Astrocyte (in vitro differentiated cells and primary cell): ENCODE results near the gene PRRG1. TPM values are rescaled to one million over a fixed set of nuclear protein-coding genes. Genes with fewer than 3 reads are reported as not detected.
A peak's percentile ranks its signal among the peaks of the same experiment; 100 is the strongest.

Experiments
- DNase-seq: peaks from one replicate; pipeline ENCODE4 v3.0.0-alpha.2; 2010; ENCODE audit warnings: low read depth
- FAIRE-seq: peaks from 2 replicates; lab custom pipeline; 2011; peaks lifted over from hg19 to GRCh38; lab: Jason Lieb, UNC
- H2AFZ ChIP-seq: 2 replicates; pipeline ENCODE4 v1.6.0; 2012; ENCODE audit warnings: low read depth, low read length, inconsistent platforms
- H3K27ac ChIP-seq: 2 replicates; pipeline ENCODE4 v1.5.1; 2011; ENCODE audit warnings: low read depth, low read length, inconsistent platforms
- H3K27me3 ChIP-seq: 2 replicates; pipeline ENCODE4 v1.6.0; 2011; ENCODE audit warnings: low read length, inconsistent platforms; ENCODE audit not compliant: insufficient read depth
- H3K36me3 ChIP-seq: 2 replicates; pipeline ENCODE4 v1.5.1; 2011; ENCODE audit warnings: low read length, inconsistent platforms; ENCODE audit not compliant: insufficient read depth
- H3K4me1 ChIP-seq: 2 replicates; pipeline ENCODE4 v1.5.1; 2011; ENCODE audit warnings: low read length, inconsistent platforms; ENCODE audit not compliant: insufficient read depth
- H3K4me2 ChIP-seq: 2 replicates; pipeline ENCODE4 v1.6.0; 2012; ENCODE audit warnings: low read length, inconsistent platforms
- H3K4me3 ChIP-seq: 2 replicates; pipeline ENCODE4 v1.5.1; 2011; ENCODE audit warnings: low read depth, mild to moderate bottlenecking, low read length, inconsistent platforms; ENCODE audit not compliant: insufficient read depth
- H3K79me2 ChIP-seq: 2 replicates; pipeline ENCODE4 v1.6.0; 2012; ENCODE audit warnings: mild to moderate bottlenecking, low read length, inconsistent platforms; ENCODE audit not compliant: insufficient read depth
- H3K9ac ChIP-seq: 2 replicates; pipeline ENCODE4 v1.6.0; 2012; ENCODE audit warnings: mild to moderate bottlenecking, low read length, inconsistent platforms
- H3K9me3 ChIP-seq: 2 replicates; pipeline ENCODE4 v1.5.1; 2012; ENCODE audit warnings: low read depth, mild to moderate bottlenecking, low read length, inconsistent platforms; ENCODE audit not compliant: insufficient read depth
- H4K20me1 ChIP-seq: 2 replicates; pipeline ENCODE4 v1.6.0; 2012; ENCODE audit warnings: low read length, inconsistent platforms; ENCODE audit not compliant: insufficient read depth
- H3K27ac Mint-ChIP-seq: one replicate; pipeline ENCODE4 v1.8.0; 2021; ENCODE audit warnings: mild to moderate bottlenecking, mixed read lengths; ENCODE audit not compliant: unreplicated experiment
- H3K27me3 Mint-ChIP-seq: one replicate; pipeline ENCODE4 v1.8.0; 2021; ENCODE audit warnings: low read depth, mixed read lengths; ENCODE audit not compliant: unreplicated experiment
- H3K36me3 Mint-ChIP-seq: one replicate; pipeline ENCODE4 v1.8.0; 2021; ENCODE audit warnings: low read depth, mixed read lengths; ENCODE audit not compliant: unreplicated experiment
- H3K4me1 Mint-ChIP-seq: one replicate; pipeline ENCODE4 v1.8.0; 2021; ENCODE audit warnings: low read depth, mixed read lengths; ENCODE audit not compliant: unreplicated experiment
- H3K4me3 Mint-ChIP-seq: one replicate; pipeline ENCODE4 v1.8.0; 2021; ENCODE audit warnings: mild to moderate bottlenecking, moderate library complexity, mixed read lengths; ENCODE audit not compliant: unreplicated experiment
- H3K9me3 Mint-ChIP-seq: one replicate; pipeline ENCODE4 v1.8.0; 2021; ENCODE audit warnings: mild to moderate bottlenecking, mixed read lengths; ENCODE audit not compliant: unreplicated experiment
- CTCF ChIP-seq: IDR thresholded peaks from 2 replicates; pipeline ENCODE4 v1.5.1; 2011; ENCODE audit warnings: low read depth, mild to moderate bottlenecking, inconsistent platforms, low read length, moderate library complexity; ENCODE audit not compliant: insufficient read depth
- EZH2 ChIP-seq: IDR thresholded peaks from 2 replicates; pipeline ENCODE4 v1.6.1; 2012; ENCODE audit warnings: mild to moderate bottlenecking, low read length, inconsistent platforms; ENCODE audit not compliant: insufficient read depth
- total RNA-seq: library from RNA; stranded (reverse); gene quantifications from 2 replicates; pipeline ENCODE4 v1.2.1, GENCODE V29; 2021

Gene PRRG1
- total RNA-seq, 1 donor from 2014 or later = 33.7 TPM

- DNase-seq (peak; percentile 84), FAIRE-seq (peak; percentile 97)
- Histone ChIP-seq H3K36me3 (no peaks in the 10 kb centered on the region), H3K4me3 (no peak overlapping the region), H3K4me1 (peaks cover 10% of the 10 kb centered on the region), H3K4me2 (peak overlapping the region; percentile 40), H3K9me3 (no peaks in the 10 kb centered on the region), H3K27me3 (no peaks in the 10 kb centered on the region), H3K79me2 (no peaks in the 10 kb centered on the region), H3K9ac (no peak overlapping the region), H3K27ac (peak overlapping the region; percentile 45), H4K20me1 (no peaks in the 10 kb centered on the region), H2AFZ (peak overlapping the region; percentile 26)
- no peaks in the 10 kb centered on the region for H3K27me3 Mint-ChIP-seq
- no peak overlapping the region for H3K4me3 Mint-ChIP-seq
- H3K9me3 Mint-ChIP-seq = no peaks in the 10 kb centered on the region
- TF ChIP-seq EZH2 = no peak
- no peak for TF ChIP-seq CTCF
- H3K27ac Mint-ChIP-seq = peak overlapping the region; percentile 84
- H3K36me3 Mint-ChIP-seq = no peaks in the 10 kb centered on the region
- H3K4me1 Mint-ChIP-seq = peaks cover 21% of the 10 kb centered on the region
These were observed 34.6 kb upstream of the PRRG1 start for GRCh38 chrX:37314531-37314930.

GRCh38 chrX:37315511-37316248, 33.5 kb upstream of the PRRG1 start:
- TF ChIP-seq CTCF (no peak), EZH2 (no peak)
- Histone ChIP-seq H3K4me3 (no peak overlapping the region), H3K9ac (no peak overlapping the region), H3K36me3 (no peaks in the 10 kb centered on the region), H3K27me3 (no peaks in the 10 kb centered on the region), H3K4me2 (no peak overlapping the region), H3K9me3 (no peaks in the 10 kb centered on the region), H3K27ac (no peak overlapping the region), H3K4me1 (peaks cover 10% of the 10 kb centered on the region), H3K79me2 (no peaks in the 10 kb centered on the region), H4K20me1 (no peaks in the 10 kb centered on the region), H2AFZ (no peak overlapping the region)
- FAIRE-seq (no peak), DNase-seq (no peak)
- H3K27ac Mint-ChIP-seq = peak overlapping the region; percentile 84
- peaks cover 21% of the 10 kb centered on the region for H3K4me1 Mint-ChIP-seq
- no peak overlapping the region for H3K4me3 Mint-ChIP-seq
- H3K36me3 Mint-ChIP-seq = no peaks in the 10 kb centered on the region
- no peaks in the 10 kb centered on the region for H3K27me3 Mint-ChIP-seq
- no peaks in the 10 kb centered on the region for H3K9me3 Mint-ChIP-seq
